HG03565 (cell line): Measurements from ENCODE around the gene KIF14.

Experiments used
- ATAC-seq: cut with Tn5 transposase; IDR thresholded peaks from one replicate; pipeline ENCODE4 v1.9.1; 2021; ENCODE audit warnings: mild to moderate bottlenecking, moderate library complexity; ENCODE audit not compliant: unreplicated experiment

Gene KIF14

GRCh38 chr1:200620273-200621131, at the start of gene KIF14:
Gene KIF14, minus strand, starts transcription at chr1:200620751. Its CDS starts 2,028 bp downstream, at chr1:200618723.
- peak; percentile 69 for ATAC-seq

- peak; percentile 74 for ATAC-seq
Observed at GRCh38 chr1:200669314-200670241, 49.0 kb upstream of the KIF14 start, which contains the start of gene DDX59. Gene DDX59, minus strand, starts transcription at chr1:200669907. Its CDS starts 3,167 bp downstream, at chr1:200666740.

GRCh38 chr1:200668514-200669313, 48.2 kb upstream of the KIF14 start:
- no peak for ATAC-seq

GRCh38 chr1:200666309-200666708, 45.8 kb upstream of the KIF14 start:
- ATAC-seq = no peak

GRCh38 chr1:200665861-200666260, 45.3 kb upstream of the KIF14 start:
- ATAC-seq = no peak

GRCh38 chr1:200660719-200661118, 40.2 kb upstream of the KIF14 start:
- no peak for ATAC-seq

GRCh38 chr1:200659269-200659668, 38.7 kb upstream of the KIF14 start:
- no peak for ATAC-seq

GRCh38 chr1:200658037-200658818, 37.7 kb upstream of the KIF14 start:
- no peak for ATAC-seq

GRCh38 chr1:200654660-200655059, 34.1 kb upstream of the KIF14 start:
- ATAC-seq = peak; percentile 92

GRCh38 chr1:200653022-200653462, 32.5 kb upstream of the KIF14 start:
- no peak for ATAC-seq

- no peak for ATAC-seq
Observed at GRCh38 chr1:200652378-200652777, 31.8 kb upstream of the KIF14 start.

- ATAC-seq = no peak
Observed at GRCh38 chr1:200646515-200646914, 26.0 kb upstream of the KIF14 start.

- ATAC-seq = no peak
Observed at GRCh38 chr1:200644021-200644420, 23.5 kb upstream of the KIF14 start.

- ATAC-seq = no peak
Observed at GRCh38 chr1:200642481-200642880, 21.9 kb upstream of the KIF14 start.

GRCh38 chr1:200640963-200641401, 20.4 kb upstream of the KIF14 start:
- no peak for ATAC-seq

GRCh38 chr1:200640373-200640962, 19.9 kb upstream of the KIF14 start:
- no peak for ATAC-seq

- no peak for ATAC-seq
Observed at GRCh38 chr1:200638073-200638472, 17.5 kb upstream of the KIF14 start.

- no peak for ATAC-seq
Observed at GRCh38 chr1:200636681-200637080, 16.1 kb upstream of the KIF14 start.
